Right atrium auricular region (tissue), 2 donors: Measurements from ENCODE around the gene SPAG16. TPM values are rescaled to one million over a fixed set of nuclear protein-coding genes. Genes with fewer than 3 reads are reported as not detected.
"Not testable (repeated sequence)": the region's sequence is repeated elsewhere in the genome, so short reads cannot be mapped to it uniquely, and the experiment has no call there.

Source experiments
- DNase-seq: peaks from one replicate; pipeline ENCODE4 v3.0.0-alpha.2; 2019; ENCODE audit warnings: low spot score
- H3K27ac ChIP-seq, 2 donors: fragments of 200-600 bp; sonication (generic); 1 replicate in 1 of 2; 2 replicates in 1 of 2; pipeline ENCODE4 v1.5.1; 2016 to 2019
- H3K27me3 ChIP-seq, 2 donors: fragments of 200-600 bp; sonication (generic); one replicate each; pipeline versions ENCODE4 v1.5.1 to v1.6.0; 2017 to 2019
- H3K36me3 ChIP-seq: fragments of 200-600 bp; sonication (generic); one replicate; pipeline ENCODE4 v1.5.1; 2016
- H3K4me1 ChIP-seq, 2 donors: fragments of 200-600 bp; sonication (generic); one replicate each; pipeline versions ENCODE4 v1.5.1 to v1.6.0; 2017 to 2019
- H3K4me3 ChIP-seq, 2 donors: fragments of 200-600 bp; sonication (generic); 1 replicate in 1 of 2; 2 replicates in 1 of 2; pipeline ENCODE4 v1.5.1; 2017 to 2019; ENCODE audit warnings: mild to moderate bottlenecking in 1 of 2, moderate library complexity in 1 of 2
- H3K9me3 ChIP-seq, 2 donors: fragments of 200-600 bp; sonication (generic); one replicate each; pipeline ENCODE4 v1.5.1; 2019
- total RNA-seq, 2 donors: library from RNA; depleted of rRNA; stranded (reverse); fragments of >200 nt; gene quantifications; one replicate each; pipeline ENCODE4 v1.1.0, GENCODE V29; 2016
- TF ChIP-seq, protein P1 (sequence below), 2 donors: fragments of 200-600 bp; sonication (generic); IDR thresholded peaks; one replicate each; pipeline ENCODE4 v1.5.1; 2019; ENCODE audit warnings: antibody characterized with exemption in 2 of 2

The SPAG16 gene
- total RNA-seq, 2 donors from 2014 or later: 17.3 to 18.3 TPM

- no peak for DNase-seq
- no peaks in the 10 kb centered on the region for H3K36me3 ChIP-seq
- no peaks in the 10 kb centered on the region for H3K4me1 ChIP-seq
- H3K27me3 ChIP-seq: no peaks in the 10 kb centered on the region
- H3K4me3 ChIP-seq: no peak overlapping the region
- TF ChIP-seq, protein P1, sequence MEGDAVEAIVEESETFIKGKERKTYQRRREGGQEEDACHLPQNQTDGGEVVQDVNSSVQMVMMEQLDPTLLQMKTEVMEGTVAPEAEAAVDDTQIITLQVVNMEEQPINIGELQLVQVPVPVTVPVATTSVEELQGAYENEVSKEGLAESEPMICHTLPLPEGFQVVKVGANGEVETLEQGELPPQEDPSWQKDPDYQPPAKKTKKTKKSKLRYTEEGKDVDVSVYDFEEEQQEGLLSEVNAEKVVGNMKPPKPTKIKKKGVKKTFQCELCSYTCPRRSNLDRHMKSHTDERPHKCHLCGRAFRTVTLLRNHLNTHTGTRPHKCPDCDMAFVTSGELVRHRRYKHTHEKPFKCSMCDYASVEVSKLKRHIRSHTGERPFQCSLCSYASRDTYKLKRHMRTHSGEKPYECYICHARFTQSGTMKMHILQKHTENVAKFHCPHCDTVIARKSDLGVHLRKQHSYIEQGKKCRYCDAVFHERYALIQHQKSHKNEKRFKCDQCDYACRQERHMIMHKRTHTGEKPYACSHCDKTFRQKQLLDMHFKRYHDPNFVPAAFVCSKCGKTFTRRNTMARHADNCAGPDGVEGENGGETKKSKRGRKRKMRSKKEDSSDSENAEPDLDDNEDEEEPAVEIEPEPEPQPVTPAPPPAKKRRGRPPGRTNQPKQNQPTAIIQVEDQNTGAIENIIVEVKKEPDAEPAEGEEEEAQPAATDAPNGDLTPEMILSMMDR (IDR thresholded peaks at IDR 0.05): no peak
- H3K9me3 ChIP-seq: no peaks in the 10 kb centered on the region
- H3K27ac ChIP-seq: no peak overlapping the region
Measured at GRCh38 chr2:214057986-214058385, 773.7 kb downstream of the SPAG16 start.

- H3K27me3 ChIP-seq, H3K27ac ChIP-seq, H3K36me3 ChIP-seq, H3K4me3 ChIP-seq, H3K4me1 ChIP-seq, H3K9me3 ChIP-seq, DNase-seq: not testable (repeated sequence)
Measured at GRCh38 chr2:214062279-214062678, 778.0 kb downstream of the SPAG16 start.

DNA sequence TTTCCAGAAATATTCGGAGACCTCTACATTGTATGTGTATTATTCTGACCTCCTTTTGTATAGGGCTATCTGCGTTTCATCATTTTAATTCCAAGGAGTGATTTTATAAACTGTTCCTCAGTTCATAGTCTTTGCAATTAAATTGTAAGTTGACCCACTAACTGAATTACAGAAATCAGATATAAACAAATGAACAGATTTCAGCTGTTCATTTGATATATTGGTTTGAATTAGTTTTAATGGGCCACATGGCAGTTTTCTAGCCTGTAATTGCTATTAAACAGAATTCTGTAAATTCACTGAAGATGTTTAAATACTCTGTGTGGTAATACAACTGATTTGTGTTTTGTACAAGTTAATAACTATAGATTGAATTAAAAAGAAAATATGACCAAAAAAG, 780.2 kb downstream of the SPAG16 start:
- TF ChIP-seq, protein P1 (IDR thresholded peaks at IDR 0.05): no peak

DNA sequence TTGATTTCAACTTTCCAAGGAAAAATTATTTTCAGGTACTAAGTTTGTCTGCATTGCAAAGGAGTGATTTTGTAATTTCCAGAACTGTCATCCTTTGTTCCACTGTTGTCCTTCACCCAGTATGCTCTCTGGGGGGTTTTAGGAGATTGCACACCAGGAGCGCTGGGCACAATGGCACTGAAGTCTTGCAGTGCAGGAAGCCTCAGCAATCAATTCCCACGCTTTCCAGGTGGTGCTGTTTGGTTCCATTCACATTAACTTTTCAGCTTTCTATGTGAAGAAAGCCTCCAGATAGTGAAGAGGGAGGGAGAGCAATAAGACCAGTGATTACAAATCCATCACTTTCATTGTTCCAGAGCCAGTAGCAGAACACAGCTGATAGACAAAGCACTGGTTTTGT, 782.6 kb downstream of the SPAG16 start:
- TF ChIP-seq, protein P1 (IDR thresholded peaks at IDR 0.05): no peak

More for the DNA sequence above, 780.2 kb downstream of the SPAG16 start:
- Histone ChIP-seq H3K4me3 (no peak overlapping the region), H3K4me1 (no peaks in the 10 kb centered on the region), H3K36me3 (no peaks in the 10 kb centered on the region), H3K27me3 (no peaks in the 10 kb centered on the region), H3K9me3 (no peaks in the 10 kb centered on the region), H3K27ac (no peak overlapping the region)
- DNase-seq: no peak

GRCh38 chr2:214069254-214069653, 785.0 kb downstream of the SPAG16 start:
- no peak for DNase-seq
- TF ChIP-seq, protein P1 (IDR thresholded peaks at IDR 0.05): no peak
- no peak overlapping the region for H3K4me3 ChIP-seq

More for the DNA sequence above, 782.6 kb downstream of the SPAG16 start:
- no peak for DNase-seq
- Histone ChIP-seq H3K9me3 (no peaks in the 10 kb centered on the region), H3K4me3 (no peak overlapping the region), H3K36me3 (no peaks in the 10 kb centered on the region), H3K27ac (no peak overlapping the region), H3K27me3 (no peaks in the 10 kb centered on the region), H3K4me1 (no peaks in the 10 kb centered on the region)

DNA sequence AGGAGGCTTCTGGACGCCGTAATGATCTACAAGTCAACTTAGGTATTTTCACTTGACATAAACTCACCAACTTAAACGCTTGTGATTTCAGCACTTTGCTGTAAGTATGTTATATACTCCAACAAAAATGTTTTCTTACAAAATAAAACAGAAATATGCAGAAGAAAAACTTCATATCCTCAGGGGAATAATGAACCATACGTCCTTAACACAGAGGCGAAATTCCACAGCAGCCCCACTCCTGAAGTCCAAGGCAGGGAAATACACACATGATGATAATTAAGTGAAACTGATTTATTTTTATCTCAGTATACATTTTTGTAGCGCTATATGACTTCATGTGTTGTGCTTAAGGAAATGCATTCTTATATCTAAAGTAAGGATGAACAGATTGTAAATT, 791.2 kb downstream of the SPAG16 start:
- no peak overlapping the region for H3K27ac ChIP-seq

More at GRCh38 chr2:214069254-214069653, 785.0 kb downstream of the SPAG16 start:
- Histone ChIP-seq H3K9me3 (no peaks in the 10 kb centered on the region), H3K36me3 (no peaks in the 10 kb centered on the region), H3K27me3 (no peaks in the 10 kb centered on the region), H3K27ac (no peak overlapping the region), H3K4me1 (no peaks in the 10 kb centered on the region)

More for the DNA sequence above, 791.2 kb downstream of the SPAG16 start:
- Histone ChIP-seq H3K27me3 (no peaks in the 10 kb centered on the region), H3K36me3 (no peaks in the 10 kb centered on the region), H3K4me1 (no peaks in the 10 kb centered on the region), H3K4me3 (no peak overlapping the region), H3K9me3 (no peaks in the 10 kb centered on the region)
- DNase-seq: no peak
- TF ChIP-seq, protein P1 (IDR thresholded peaks at IDR 0.05): no peak
